ENCODE data around the gene ST6GAL2. TPM values are rescaled to one million over a fixed set of nuclear protein-coding genes. Genes with fewer than 3 reads are reported as not detected.
A peak's percentile ranks its signal among the peaks of the same experiment; 100 is the strongest.

The ST6GAL2 gene
- polyA plus RNA-seq, 3 donors = not detected

DNA sequence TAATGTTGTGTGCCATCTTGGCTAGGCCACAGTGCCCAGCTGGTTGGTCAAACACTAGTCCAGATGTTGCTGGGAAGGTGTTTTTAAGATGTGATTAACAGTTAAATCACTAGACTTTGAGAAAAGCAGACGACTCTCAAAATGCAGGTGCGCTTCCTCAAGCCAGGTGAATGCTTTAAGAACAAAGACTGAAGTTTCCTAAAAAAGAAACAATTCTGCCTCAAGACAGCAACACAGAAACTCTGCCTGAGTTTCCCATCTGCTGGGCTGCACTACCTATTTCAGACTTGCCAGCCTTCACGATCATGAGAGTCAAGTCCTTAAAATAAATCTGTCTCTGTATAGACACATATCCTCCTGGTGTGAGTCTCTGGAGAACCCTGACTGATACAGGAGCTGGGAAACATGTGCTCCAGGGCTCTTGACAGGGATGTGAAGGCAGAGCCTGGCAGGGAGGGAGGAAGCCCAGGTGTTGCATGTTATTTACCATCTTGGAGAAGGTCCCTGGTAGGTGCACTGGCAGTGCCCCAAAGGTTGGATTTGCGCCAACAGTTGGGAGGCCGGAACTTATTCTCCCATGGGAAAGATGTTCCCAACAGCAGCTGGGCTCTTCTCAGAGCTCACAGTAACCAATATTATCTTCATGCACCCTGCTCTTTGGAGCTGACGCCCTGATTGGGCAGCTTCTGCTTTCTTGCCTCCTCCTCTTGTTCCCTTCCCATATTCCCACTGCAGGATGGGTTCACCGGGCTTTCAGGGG is 43.9 kb downstream of the ST6GAL2 start:
- H4K20me1 ChIP-seq (ENCODE audit: insufficient read depth, low read length) = no peaks in the 10 kb centered on the region
- Mint-ChIP-seq H3K36me3 (no peaks in the 10 kb centered on the region), H3K27me3 (ENCODE audit: low read depth in 3 of 3) (no peaks in the 10 kb centered on the region), H3K4me3 (no peak overlapping the region), H3K9me3 (peaks cover 0 to 9% (median 3%) of the 10 kb centered on the region in 7 donors), H3K27ac (peak overlapping the region in 1 of 7 donors; percentile 21), H3K4me1 (no peaks in the 10 kb centered on the region)
- no peak overlapping the region for H3K27ac ChIP-seq (ENCODE audit: low read depth in 1 of 2, low read length in 2 of 2)
- WGBS (ENCODE audit: insufficient coverage) = 88% methylated on average over 4 of the region's 7 CpGs
- no peak overlapping the region for H2AFZ ChIP-seq (ENCODE audit: insufficient read depth, low read depth, low read length, poor library complexity, severe bottlenecking)
- no peaks in the 10 kb centered on the region for H3K27me3 ChIP-seq (ENCODE audit: control insufficient read depth in 2 of 2, insufficient read depth in 2 of 2, low read length in 2 of 2)
- H3K4me2 ChIP-seq (replicated peaks; ENCODE audit: extremely low read depth, low read length, poor library complexity, severe bottlenecking) = no peak overlapping the region
- H3K36me3 ChIP-seq (replicated peaks in 1 of 2; ENCODE audit: control insufficient read depth in 1 of 2, insufficient read depth in 2 of 2, low read length in 2 of 2) = no peaks in the 10 kb centered on the region
- H3K79me2 ChIP-seq (ENCODE audit: insufficient read depth, low read length) = no peaks in the 10 kb centered on the region
- intact Hi-C loops (cut with micrococcal nuclease) = no loop called here
- no peak overlapping the region for H3K9ac ChIP-seq (ENCODE audit: insufficient read depth, low read length, poor library complexity, severe bottlenecking)
- no peak for DNase-seq
- no peak for TF ChIP-seq CTCF (IDR thresholded peaks at IDR 0.05)
- no peaks in the 10 kb centered on the region for H3K4me1 ChIP-seq (ENCODE audit: control insufficient read depth in 1 of 2, insufficient read depth in 2 of 2, low read length in 2 of 2)
- H3K4me3 ChIP-seq (replicated peaks in 1 of 3; ENCODE audit: low read depth in 2 of 3, low read length in 3 of 3) = no peak overlapping the region
- H3K9me3 ChIP-seq (replicated peaks in 1 of 2; ENCODE audit: control insufficient read depth in 1 of 2, insufficient read depth in 1 of 2, low read length in 2 of 2) = peaks cover 7 to 15% of the 10 kb centered on the region in 2 donors

DNA sequence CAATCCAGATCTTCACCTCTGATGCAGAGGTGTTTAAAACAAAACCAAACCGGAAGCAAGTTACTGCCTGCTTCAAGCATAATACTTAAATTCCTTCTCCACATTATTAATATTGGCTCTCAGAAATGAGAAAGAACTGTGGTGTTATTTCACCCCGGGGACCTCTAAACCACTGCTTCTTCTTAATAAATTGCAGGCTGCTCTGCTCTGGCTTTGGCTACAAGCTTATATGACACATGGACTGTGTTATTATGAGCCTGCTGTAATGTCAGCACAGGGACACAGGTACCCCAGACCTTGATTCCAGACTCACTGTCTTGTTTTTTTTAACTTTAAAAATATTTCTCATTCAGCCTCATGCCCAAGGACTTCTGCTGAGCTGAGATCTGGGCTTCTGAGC is 45.1 kb downstream of the ST6GAL2 start:
- peaks cover 0 to 9% (median 3%) of the 10 kb centered on the region in 7 donors for H3K9me3 Mint-ChIP-seq
- no peak overlapping the region for H3K9ac ChIP-seq (ENCODE audit: insufficient read depth, low read length, poor library complexity, severe bottlenecking)
- H3K27me3 ChIP-seq (ENCODE audit: control insufficient read depth in 2 of 2, insufficient read depth in 2 of 2, low read length in 2 of 2) = no peaks in the 10 kb centered on the region
- no peaks in the 10 kb centered on the region for H3K27me3 Mint-ChIP-seq (ENCODE audit: low read depth in 3 of 3)
- H2AFZ ChIP-seq (ENCODE audit: insufficient read depth, low read depth, low read length, poor library complexity, severe bottlenecking) = no peak overlapping the region
- peaks cover 7 to 15% of the 10 kb centered on the region in 2 donors for H3K9me3 ChIP-seq (replicated peaks in 1 of 2; ENCODE audit: control insufficient read depth in 1 of 2, insufficient read depth in 1 of 2, low read length in 2 of 2)
- WGBS (ENCODE audit: insufficient coverage) = no CpG with 5 or more reads among the region's 2 CpGs
- no peaks in the 10 kb centered on the region for H3K79me2 ChIP-seq (ENCODE audit: insufficient read depth, low read length)
- DNase-seq = no peak
- H3K4me2 ChIP-seq (replicated peaks; ENCODE audit: extremely low read depth, low read length, poor library complexity, severe bottlenecking) = no peak overlapping the region
- no peak overlapping the region for H3K27ac ChIP-seq (ENCODE audit: low read depth in 1 of 2, low read length in 2 of 2)
- H4K20me1 ChIP-seq (ENCODE audit: insufficient read depth, low read length) = no peaks in the 10 kb centered on the region
- no peak overlapping the region for H3K4me3 Mint-ChIP-seq
- intact Hi-C loops (cut with micrococcal nuclease) = no loop called here
- H3K36me3 ChIP-seq (replicated peaks in 1 of 2; ENCODE audit: control insufficient read depth in 1 of 2, insufficient read depth in 2 of 2, low read length in 2 of 2) = no peaks in the 10 kb centered on the region
- no peak for TF ChIP-seq CTCF (IDR thresholded peaks at IDR 0.05)
- H3K27ac Mint-ChIP-seq = no peak overlapping the region
- no peaks in the 10 kb centered on the region for H3K36me3 Mint-ChIP-seq
- no peak overlapping the region for H3K4me3 ChIP-seq (replicated peaks in 1 of 3; ENCODE audit: low read depth in 2 of 3, low read length in 3 of 3)
- H3K4me1 ChIP-seq (ENCODE audit: control insufficient read depth in 1 of 2, insufficient read depth in 2 of 2, low read length in 2 of 2) = no peaks in the 10 kb centered on the region
- no peaks in the 10 kb centered on the region for H3K4me1 Mint-ChIP-seq

Measured in CD14-positive monocyte (primary cell).